GM12874 (cell line): ENCODE data around the gene NEGR1.

Source experiments
- TF ChIP-seq, protein P1 (sequence below): IDR thresholded peaks from 2 replicates; pipeline ENCODE4 v1.5.1; 2011; ENCODE audit warnings: low read depth, mild to moderate bottlenecking, control low read depth, low read length, moderate library complexity; ENCODE audit not compliant: insufficient read depth

NEGR1 gene

DNA sequence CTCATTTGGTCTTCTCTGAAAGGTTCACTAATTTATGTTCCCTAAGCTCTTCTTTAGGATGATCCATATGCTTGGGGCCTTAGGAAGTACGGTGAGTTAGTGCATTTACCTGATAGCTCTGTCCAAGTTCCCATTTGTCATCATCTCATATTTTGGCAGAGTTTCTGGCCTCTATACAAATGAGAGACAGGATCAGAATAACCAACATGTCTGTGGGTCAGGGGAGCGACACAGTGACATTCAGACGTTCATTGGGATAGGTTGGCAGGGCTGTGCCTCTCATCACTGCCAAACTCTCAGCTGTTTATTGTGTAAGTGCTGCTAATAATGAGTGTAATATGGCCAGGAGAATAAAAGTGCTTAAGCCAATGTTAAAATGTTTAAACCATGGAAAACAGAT is 640.4 kb downstream of the NEGR1 start:
- TF ChIP-seq, protein P1, sequence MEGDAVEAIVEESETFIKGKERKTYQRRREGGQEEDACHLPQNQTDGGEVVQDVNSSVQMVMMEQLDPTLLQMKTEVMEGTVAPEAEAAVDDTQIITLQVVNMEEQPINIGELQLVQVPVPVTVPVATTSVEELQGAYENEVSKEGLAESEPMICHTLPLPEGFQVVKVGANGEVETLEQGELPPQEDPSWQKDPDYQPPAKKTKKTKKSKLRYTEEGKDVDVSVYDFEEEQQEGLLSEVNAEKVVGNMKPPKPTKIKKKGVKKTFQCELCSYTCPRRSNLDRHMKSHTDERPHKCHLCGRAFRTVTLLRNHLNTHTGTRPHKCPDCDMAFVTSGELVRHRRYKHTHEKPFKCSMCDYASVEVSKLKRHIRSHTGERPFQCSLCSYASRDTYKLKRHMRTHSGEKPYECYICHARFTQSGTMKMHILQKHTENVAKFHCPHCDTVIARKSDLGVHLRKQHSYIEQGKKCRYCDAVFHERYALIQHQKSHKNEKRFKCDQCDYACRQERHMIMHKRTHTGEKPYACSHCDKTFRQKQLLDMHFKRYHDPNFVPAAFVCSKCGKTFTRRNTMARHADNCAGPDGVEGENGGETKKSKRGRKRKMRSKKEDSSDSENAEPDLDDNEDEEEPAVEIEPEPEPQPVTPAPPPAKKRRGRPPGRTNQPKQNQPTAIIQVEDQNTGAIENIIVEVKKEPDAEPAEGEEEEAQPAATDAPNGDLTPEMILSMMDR = no peak

DNA sequence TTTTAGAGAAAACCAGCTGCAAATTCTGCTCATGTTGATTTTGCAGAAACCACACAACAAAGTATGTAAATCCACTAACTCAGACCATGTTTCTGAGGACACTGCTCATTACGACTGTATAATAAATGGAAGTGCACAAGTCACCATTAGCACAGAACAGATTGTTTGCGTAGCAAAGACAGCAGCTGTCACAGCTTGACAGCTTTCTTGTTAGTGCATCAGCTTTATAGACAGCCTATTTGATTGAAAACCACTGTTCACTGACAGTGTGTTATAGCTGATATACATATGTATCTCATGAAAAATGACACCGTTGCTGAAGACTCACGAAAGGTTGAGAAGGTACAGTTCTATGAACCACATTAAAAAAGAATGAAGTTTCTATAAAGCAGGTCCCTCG is 641.3 kb downstream of the NEGR1 start:
- TF ChIP-seq, protein P1 = no peak

DNA sequence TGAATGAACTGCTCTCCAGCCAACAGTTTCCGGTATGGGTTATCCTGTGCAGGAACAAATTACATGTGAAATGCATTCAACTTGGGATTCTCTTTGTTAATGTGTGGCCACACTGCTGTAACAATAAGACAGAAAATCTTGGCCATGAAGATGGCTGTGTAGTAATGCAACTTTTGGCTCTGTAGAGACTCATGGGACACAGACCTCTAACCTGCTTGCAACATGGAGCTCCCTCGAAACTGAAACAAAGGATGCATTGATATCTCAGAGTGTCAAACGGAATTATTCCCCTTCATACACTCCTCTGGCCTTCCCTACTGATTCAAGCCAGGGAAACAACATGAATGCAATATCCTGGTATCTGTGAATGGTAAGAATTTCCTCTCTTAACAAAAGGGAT is 642.2 kb downstream of the NEGR1 start:
- TF ChIP-seq, protein P1 = no peak

DNA sequence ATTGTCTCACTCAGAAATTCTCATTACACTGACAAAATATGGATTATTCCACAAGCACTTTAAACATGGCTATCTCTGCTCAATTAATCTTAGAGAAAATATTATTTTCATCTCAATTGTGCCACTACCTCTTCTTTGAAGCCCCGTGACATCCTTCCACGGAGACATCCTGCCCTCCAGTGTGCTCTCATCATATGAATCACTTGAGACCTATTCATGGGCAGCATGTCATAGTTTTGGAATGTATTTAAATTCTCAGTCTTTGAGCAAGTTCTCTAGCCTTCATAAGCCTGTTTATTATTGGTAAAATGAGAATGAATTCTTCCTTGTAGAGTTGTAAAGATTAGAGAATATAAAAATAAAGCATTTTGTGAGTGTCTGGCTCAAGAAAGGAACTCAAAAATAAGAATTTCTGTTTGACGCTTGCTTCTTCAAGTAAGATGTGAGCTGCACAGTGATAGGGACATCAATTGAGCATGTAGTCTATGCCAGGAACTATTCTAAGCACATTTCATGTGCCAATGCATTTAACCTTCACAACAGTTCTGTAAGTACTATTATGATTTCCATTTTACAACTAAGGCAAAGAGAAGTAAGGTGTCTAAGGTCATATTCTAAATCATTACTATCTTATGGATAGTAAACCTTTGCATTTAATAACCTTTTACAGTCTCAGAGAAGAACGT is 644.1 kb downstream of the NEGR1 start:
- TF ChIP-seq, protein P1 = no peak

DNA sequence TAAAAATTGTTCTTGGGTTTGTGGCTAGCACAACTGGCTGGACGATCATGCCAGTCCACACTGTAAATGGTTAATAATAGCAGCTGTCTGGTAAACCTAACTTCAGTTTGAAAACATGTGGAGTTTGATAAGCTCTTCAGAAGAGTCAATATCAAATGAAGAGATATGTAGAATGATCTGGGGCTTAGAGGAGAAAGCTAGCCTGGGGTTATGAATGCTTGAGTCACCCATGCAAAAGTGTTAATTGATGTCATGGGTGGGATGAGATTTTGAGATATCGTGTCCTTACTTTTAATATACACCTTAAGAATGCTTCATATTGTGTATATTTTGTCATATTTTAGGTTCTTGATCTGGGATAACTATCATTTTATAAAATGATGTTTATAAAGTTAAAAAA is 646.8 kb downstream of the NEGR1 start:
- TF ChIP-seq, protein P1 = no peak

DNA sequence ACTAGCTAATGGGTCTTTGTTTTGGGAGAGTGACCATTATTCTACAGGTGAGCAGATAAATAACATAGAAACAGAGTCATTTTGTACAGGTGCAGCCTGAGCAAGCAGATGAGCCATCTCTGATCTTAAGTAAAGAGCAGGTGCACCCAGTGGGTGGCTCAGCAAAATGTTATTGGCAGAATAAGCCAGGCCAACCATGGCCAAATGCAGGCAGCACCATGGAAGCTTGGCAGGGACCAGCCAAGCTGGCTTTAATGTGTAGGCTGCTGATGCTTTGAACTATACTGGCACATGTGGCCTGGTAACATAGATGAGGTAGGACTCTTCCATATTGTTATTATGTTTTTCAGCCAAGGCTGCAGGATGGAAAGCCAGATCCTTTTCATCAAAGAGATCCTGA is 648.2 kb downstream of the NEGR1 start:
- TF ChIP-seq, protein P1 = no peak

DNA sequence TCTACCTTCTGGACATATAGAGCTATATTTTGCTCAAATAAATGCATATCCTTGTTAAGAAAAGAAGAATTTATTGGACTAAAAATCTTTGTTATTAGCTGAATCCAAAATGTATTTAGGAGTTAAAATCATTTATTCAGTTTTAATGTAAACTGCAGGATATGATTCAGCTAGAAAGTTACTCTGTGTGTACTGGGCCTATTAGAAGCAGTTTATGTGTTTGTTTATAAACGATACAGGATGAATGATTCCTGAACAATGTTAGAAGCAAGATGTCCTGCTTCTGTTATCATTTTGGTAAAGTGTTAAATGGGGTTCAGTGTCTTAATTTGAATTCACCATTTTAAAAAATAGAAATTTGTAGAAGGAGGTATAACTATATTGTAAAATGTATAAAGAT is 652.3 kb downstream of the NEGR1 start:
- TF ChIP-seq, protein P1 = no peak
